ENCODE data around the gene CSNK1G1.

The CSNK1G1 gene

DNA sequence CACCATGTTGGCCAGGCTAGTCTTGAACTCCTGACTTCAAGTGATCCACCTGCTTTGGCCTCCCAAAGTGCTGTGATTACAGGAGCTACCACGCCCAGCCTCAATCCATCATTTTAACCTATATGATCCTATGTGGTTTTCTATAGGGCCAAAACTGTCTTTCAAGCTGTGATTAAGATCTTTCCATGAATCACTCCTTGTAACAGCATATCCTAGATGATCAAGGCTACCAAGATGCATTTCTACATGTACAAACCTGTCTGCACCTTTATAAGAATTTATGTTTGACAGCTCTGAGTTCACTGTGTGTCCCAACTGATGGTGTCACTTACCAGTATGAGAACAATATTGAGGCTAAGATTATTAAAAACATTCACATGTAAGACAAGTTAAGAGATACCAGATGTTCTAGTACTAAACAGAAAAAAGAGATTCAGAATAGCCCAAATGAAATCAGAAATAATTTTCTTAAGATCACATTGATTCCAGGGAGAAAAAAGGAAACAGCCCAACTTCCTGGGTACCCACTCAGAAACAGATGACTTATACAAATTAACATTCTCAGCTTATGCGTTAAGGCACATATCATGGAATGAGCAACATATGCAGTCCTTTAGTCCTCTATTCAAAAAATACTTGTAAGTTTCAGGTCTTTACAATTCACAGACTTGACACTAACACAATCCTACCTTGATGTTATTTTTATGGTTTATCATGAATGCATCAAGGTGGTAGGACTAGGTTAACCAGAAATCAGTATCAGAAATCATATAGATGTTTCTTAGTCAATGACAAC lies 168.4 kb downstream of the CSNK1G1 start:
- H3K4me3 ChIP-seq (ENCODE audit: low read length): no peak overlapping the region
- TF ChIP-seq ZNF274 (IDR thresholded peaks at IDR 0.05; ENCODE audit: low read depth, low read length): no peak

DNA sequence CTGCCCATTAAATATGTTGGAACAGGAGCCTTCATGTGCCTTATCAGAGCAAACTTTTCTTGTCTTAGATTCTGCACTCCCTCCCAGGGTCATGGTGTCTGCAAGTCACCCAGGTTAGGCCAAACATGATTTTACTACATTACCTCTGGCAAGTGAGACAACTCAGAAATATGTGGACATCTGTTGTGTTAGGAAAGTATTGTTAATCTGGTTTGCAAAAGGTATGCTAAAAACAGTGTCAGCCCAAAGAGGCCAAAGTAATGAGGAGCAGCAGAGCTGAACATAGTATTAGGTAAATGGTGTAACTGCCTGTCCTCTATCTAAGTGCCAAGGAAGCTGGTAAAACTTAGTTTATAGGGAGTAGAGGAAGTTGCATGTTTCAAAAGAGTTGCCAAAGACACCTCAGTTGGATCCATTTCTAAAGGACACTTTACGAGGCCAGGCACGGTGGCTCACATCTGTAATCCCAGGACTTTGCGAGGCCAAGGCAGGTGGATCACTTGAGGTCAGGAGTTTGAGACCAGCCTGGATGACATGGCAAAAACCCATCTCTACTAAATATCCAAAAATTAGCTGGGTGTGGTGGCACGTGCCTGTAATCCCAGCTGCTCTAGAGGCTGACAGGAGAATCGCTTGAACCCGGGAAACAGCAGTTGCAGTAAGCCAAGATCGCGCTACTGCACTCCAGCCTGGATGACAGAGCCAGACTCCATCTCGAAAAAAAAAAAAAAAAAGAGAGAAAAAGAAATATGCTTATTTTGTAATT lies 170.6 kb downstream of the CSNK1G1 start:
- no peak for TF ChIP-seq ZNF274 (IDR thresholded peaks at IDR 0.05; ENCODE audit: low read depth, low read length)

GRCh38 chr15:64182859-64183370 lies 173.1 kb downstream of the CSNK1G1 start:
- no peak overlapping the region for H3K4me3 ChIP-seq (ENCODE audit: low read length)
- no peak for TF ChIP-seq ZNF274 (IDR thresholded peaks at IDR 0.05; ENCODE audit: low read depth, low read length)

More for the DNA sequence above, 170.6 kb downstream of the CSNK1G1 start:
- no peak overlapping the region for H3K4me3 ChIP-seq (ENCODE audit: low read length)

GRCh38 chr15:64180235-64180824 lies 175.6 kb downstream of the CSNK1G1 start:
- TF ChIP-seq ZNF274 (IDR thresholded peaks at IDR 0.05; ENCODE audit: low read depth, low read length): no peak
- H3K4me3 ChIP-seq (ENCODE audit: low read length): no peak overlapping the region

DNA sequence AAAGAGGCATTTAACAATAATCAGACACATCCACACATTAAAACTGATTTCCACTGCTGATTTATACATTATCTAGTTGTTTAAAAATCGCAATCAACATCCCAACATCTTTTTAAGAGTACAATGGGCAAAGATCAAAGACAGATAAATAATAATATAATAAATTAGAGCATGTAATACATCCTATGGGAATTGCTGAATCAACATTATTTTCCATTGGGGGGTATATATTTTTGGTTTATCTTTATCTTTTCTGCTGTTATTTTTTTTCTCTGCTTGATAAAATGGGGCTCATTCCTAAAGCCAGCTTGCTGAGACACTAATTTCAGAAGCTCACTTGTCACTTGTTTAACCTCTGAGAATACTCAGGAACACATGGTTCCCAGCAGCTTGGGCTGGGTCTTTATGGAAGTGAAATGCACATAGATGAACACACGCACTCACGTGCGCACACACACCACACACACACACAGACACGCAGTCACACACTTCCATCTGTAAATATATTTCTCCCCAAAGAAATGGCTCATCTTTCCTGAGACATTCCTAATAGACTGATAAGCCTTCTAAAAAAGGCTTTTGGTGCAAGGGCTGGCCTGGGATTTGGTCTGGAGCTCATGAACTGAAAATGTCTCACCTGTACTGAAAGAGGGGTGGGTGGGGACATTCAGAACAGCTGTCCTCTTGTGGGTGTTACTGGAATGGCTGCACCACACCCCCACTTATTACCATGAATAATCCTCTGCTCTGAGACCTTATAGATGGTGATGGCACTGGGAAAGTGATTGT lies 189.7 kb downstream of the CSNK1G1 start:
- H3K4me3 ChIP-seq (ENCODE audit: low read length): no peak overlapping the region
- TF ChIP-seq ZNF274 (IDR thresholded peaks at IDR 0.05; ENCODE audit: low read depth, low read length): no peak

DNA sequence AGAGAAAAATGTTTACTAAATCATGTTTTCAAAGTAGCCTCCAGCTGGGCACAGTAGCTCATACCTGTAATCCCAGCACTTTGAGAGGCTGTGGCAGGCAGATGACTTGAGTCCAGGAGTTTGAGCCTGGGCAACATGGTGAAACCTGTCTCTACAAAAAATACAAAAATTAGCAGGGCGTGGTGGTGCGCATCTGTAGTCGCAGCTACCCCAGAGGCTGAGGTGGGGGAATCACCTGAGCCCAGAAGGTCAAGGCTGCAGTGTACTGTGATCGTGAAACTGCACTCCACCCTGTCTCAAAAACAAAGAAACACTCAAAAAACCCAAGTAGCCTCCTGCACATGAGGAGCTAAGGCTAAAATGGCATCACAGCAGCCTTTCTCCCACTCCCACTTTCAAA lies 191.5 kb downstream of the CSNK1G1 start:
- no peak overlapping the region for H3K4me3 ChIP-seq (ENCODE audit: low read length)
- no peak for TF ChIP-seq ZNF274 (IDR thresholded peaks at IDR 0.05; ENCODE audit: low read depth, low read length)

DNA sequence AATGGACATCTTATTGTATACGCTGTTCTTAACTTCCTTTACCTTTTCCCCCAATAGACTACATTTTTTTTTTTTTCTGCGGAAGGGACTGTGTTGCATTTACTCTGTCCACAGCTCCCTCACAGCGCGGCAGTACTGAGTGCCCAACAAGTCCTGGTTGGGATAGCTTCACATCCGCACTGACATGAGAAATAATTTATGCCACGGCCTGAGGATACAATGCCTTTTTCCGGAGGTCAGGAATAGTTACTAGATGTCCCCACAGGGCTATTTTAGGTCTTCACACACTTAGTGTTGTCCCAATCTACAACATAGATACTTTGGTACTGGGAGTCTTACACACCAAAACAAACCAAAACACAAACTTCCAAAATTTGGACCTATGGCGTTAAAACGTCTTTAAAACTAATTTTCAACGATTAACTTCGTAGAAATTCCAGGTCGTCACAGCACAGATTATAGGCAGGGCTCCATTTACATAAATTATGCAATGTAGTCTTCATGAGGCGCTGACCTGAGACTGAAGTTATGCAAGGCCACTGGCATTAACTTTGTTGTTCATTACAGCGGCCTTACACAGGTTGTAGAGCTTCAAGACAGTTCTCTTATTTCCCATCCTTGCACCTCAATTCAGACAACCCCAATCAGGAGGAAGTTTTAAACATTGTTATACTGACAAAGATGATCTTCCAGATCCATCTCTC lies 192.2 kb downstream of the CSNK1G1 start:
- H3K4me3 ChIP-seq (ENCODE audit: low read length): peak overlapping the region; percentile 78
- no peak for TF ChIP-seq ZNF274 (IDR thresholded peaks at IDR 0.05; ENCODE audit: low read depth, low read length)

GRCh38 chr15:64162869-64163658 lies 192.9 kb downstream of the CSNK1G1 start, which contains the start of gene PPIB:
PPIB (minus strand) TSS chr15:64163022; CDS start chr15:64162986, 36 bp downstream.
- H3K4me3 ChIP-seq (ENCODE audit: low read length): peak within 1 kb of the TSS; percentile 94
- TF ChIP-seq ZNF274 (IDR thresholded peaks at IDR 0.05; ENCODE audit: low read depth, low read length): no peak

DNA sequence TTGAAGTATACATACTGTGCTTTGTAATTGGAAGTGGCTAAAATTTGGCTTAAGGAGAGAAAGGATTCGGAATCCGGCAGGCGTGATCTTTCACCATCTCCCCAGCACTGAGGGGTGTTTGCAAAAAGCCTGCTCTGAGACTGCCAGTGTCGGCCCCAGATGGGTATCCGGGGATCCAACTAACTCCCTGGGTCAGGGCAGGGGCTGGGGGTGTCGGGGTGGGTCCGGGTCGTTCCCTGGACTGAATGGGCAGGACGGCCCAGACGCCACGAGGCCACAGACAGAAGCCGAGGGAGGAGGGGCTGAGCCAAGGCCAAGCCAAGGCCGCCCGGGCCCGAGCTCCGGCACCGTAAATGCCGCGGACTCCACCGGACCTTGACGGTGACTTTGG lies 193.5 kb downstream of the CSNK1G1 start:
- TF ChIP-seq ZNF274 (IDR thresholded peaks at IDR 0.05; ENCODE audit: low read depth, low read length): no peak
- peak overlapping the region; percentile 94 for H3K4me3 ChIP-seq (ENCODE audit: low read length)

DNA sequence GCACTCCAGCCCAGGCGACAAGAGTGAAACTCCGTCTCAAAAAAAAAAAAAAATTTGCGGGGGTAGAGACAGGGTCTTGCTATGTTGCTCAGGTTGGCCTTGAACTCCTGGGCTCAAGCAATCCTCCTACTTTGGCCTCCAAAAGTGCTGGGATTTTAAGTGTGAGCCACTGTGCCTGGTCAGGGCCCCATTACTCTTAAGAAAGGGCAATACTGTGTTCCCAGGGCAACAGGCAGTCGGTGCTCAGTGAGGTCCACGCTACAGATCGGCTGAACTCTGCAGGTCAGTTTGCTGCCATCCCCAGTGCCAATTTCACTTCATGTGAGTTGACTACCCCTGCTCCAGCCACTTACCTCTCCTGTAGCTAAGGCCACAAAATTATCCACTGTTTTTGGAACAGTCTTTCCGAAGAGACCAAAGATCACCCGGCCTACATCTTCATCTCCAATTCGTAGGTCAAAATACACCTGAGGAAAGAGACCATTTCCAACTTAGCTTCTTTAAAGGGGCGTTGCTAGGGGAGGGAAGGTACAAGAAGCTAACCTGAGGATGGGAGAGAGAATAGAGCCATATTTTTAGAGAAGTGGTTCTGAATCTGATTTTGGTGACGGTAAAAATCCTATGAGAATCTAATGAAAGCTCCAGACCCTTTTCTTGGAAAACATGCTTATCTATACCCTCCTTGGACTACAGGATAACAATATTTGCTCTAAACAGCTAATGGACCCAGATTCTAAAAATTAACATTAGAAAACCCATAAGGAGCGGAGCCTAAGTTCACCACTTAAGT lies 194.1 kb downstream of the CSNK1G1 start:
- TF ChIP-seq ZNF274 (IDR thresholded peaks at IDR 0.05; ENCODE audit: low read depth, low read length): no peak
- H3K4me3 ChIP-seq (ENCODE audit: low read length): peak overlapping the region; percentile 94

GRCh38 chr15:64158363-64159134 lies 197.4 kb downstream of the CSNK1G1 start:
- H3K4me3 ChIP-seq (ENCODE audit: low read length): no peak overlapping the region
- no peak for TF ChIP-seq ZNF274 (IDR thresholded peaks at IDR 0.05; ENCODE audit: low read depth, low read length)
